GM12865 (cell line): Measurements from ENCODE around the gene PRIMA1.

Source experiments
- DNase-seq: peaks from one replicate; pipeline ENCODE4 v3.0.0; 2010; ENCODE audit warnings: low read depth
- H3K4me3 ChIP-seq: 2 replicates; pipeline ENCODE4 v1.5.1; 2011; ENCODE audit warnings: mild to moderate bottlenecking, low read depth, low read length, control low read depth
- TF ChIP-seq, protein P1 (sequence below): IDR thresholded peaks from 2 replicates; pipeline ENCODE4 v1.5.1; 2011; ENCODE audit warnings: low read length, control low read depth, low read depth, inconsistent platforms; ENCODE audit not compliant: insufficient read depth; ENCODE audit errors: missing control alignments

PRIMA1 gene

DNA sequence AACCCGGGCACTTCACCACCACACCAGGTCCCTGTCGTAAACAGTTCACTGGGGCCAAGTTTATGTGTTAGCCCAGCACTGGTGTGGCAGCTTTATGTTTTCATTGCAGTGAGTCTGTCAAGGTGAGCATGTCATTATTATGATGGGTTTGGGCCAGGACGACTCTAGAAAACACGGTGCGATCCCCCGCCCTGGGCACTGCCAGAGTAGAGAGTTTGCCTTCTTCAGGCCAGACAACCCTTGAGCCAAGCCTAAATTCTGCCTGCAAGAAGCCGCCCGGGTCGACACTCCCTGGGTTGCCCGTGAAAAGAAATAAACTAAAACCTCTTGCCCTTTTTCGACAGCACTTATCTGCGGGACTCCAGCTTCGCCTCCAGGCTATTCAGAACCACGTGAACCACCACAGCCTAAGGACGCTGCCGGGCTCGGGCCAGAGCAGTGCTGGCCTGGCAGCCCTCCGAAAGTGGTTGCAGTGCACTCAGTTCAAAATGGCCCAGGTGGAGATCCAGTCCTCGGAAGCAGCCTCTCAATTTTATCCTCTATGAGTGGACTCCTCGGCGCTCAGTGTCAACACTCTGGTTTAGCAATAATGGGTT is 81.8 kb downstream of the PRIMA1 start:
- no peak overlapping the region for H3K4me3 ChIP-seq
- no peak for DNase-seq
- TF ChIP-seq, protein P1, sequence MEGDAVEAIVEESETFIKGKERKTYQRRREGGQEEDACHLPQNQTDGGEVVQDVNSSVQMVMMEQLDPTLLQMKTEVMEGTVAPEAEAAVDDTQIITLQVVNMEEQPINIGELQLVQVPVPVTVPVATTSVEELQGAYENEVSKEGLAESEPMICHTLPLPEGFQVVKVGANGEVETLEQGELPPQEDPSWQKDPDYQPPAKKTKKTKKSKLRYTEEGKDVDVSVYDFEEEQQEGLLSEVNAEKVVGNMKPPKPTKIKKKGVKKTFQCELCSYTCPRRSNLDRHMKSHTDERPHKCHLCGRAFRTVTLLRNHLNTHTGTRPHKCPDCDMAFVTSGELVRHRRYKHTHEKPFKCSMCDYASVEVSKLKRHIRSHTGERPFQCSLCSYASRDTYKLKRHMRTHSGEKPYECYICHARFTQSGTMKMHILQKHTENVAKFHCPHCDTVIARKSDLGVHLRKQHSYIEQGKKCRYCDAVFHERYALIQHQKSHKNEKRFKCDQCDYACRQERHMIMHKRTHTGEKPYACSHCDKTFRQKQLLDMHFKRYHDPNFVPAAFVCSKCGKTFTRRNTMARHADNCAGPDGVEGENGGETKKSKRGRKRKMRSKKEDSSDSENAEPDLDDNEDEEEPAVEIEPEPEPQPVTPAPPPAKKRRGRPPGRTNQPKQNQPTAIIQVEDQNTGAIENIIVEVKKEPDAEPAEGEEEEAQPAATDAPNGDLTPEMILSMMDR: no peak

DNA sequence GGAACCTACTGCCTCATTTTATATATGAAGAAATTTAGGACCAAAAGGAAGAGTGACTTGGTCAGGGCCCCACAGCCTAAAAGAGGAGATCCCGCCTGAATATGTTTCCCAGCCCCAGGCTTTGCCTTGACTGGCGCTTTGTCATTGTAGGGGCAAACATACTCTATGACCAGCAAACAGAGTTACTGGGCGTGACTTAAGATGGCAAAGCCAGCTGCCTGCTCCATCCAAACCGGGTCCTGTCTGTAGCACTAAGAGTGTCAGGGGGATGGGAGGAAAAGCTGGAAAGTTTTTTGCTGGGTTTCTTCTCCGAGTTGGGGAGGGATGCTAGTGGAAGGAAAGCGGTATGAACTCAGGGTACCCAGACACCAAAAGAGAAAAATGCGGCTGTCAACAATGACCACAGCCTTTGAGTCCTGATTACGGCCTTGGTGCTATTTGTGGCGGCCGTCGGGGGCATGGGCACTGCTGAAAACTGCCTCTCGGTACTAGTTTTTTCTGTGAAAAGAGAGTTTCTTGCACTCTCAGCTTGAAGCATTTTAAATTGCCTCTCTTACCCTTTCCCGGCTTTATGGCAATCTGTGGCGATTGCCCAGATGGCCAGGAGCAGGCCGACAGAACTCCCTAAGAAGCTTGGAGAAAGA is 82.7 kb downstream of the PRIMA1 start:
- TF ChIP-seq, protein P1: no peak
- no peak for DNase-seq

DNA sequence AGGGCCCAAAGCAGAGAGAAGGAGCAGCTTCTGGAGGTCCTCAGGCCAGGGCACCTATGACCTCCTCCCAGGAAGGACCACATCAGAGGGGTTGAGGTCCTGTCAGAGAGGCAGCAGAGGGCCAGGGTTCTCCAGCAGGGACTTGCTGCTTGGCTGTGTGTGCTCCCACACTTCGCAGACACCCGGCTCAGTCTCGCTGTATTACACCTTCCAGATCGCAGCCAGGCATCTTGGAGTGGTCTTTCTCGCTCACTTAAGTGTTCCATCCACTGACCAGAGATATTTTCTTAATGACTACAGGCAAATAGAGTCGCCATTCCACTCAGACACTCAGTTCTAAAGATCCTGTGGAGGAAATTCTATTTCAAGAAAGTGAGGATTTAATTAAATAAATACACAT is 84.3 kb downstream of the PRIMA1 start:
- TF ChIP-seq, protein P1: no peak
- H3K4me3 ChIP-seq: no peak overlapping the region

More for the DNA sequence above, 82.7 kb downstream of the PRIMA1 start:
- H3K4me3 ChIP-seq: no peak overlapping the region

DNA sequence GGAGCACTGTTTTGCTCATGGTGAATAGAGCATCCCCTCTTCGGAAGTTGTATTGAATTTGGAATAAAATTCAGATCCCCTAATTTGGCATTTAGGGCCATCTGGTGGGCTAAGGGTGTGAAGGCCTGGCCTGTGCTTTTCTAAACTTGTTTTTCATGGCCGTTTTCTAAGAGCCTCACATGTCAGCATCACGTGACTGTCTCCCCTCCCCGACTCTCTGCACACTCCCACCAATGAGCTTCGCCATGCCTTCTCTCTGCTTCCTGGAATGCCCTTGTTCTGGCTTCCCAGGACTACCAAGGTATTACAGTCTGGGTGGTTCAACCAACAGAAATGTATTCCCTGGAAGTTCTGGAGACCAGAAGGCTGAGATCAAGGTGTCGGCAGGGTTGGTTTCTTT is 85.3 kb downstream of the PRIMA1 start:
- TF ChIP-seq, protein P1: no peak

More for the DNA sequence above, 84.3 kb downstream of the PRIMA1 start:
- no peak for DNase-seq

DNA sequence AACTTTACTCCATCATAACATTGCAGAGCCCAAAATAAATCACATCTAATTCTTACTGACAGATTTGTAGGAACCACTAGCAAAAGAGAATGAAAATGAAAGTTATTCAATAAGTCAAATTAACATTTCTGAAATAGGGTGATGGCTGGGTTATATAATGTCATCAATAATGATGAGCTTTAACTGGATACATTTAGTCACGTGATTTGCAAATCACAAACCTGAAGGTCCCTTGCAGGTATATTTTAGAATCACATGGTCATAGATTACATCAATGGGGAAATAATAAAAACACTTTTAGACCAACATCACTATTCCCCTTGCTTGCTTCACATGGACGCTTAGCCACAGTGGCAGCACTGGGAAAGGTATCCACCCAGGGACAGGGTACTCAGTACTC is 86.7 kb downstream of the PRIMA1 start:
- TF ChIP-seq, protein P1: no peak
- no peak for DNase-seq
- H3K4me3 ChIP-seq: no peak overlapping the region

More for the DNA sequence above, 85.3 kb downstream of the PRIMA1 start:
- no peak overlapping the region for H3K4me3 ChIP-seq
- DNase-seq: no peak

DNA sequence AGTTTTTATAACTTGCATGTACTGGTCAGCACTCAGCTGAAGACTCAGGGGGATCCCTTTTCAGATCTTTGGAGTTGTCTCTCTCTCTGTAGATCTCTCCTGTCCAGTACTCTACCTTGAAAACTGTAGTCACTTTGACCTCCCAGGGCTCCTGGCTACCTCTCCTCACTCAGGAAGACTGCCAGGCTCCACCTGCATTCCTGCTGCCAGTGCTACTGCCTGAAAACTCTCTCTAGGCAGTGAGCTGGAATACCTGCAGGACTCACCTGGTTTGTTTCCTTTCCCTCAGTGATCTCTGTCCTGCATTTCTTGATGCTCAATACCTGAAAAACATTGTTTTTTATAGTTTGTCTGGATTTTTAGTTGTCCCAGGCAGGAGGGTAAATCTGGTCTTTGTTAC is 87.4 kb downstream of the PRIMA1 start:
- H3K4me3 ChIP-seq: no peak overlapping the region
- TF ChIP-seq, protein P1: no peak
- DNase-seq: no peak

DNA sequence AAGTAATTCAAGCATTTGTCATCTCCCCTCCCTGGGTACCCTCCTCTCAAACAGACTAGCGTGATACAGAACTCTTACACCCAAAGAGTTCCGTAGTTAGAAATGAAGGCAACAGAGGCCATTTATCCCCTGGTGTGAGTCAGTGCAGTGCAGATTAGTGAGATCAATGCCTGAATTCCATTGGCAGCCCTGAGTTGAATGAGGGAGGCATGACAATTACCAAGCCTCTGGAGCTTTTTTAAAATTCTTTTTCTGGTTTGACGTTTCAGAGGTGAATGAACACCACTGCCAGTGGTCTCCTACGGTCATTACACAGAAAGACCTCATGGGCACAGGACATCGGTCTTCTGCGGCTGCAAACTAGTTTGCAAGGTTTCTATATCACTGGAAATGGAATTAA is 94.4 kb downstream of the PRIMA1 start:
- H3K4me3 ChIP-seq: no peak overlapping the region
- TF ChIP-seq, protein P1: no peak
- no peak for DNase-seq
